HG03432 (cell line): ENCODE results near the gene HMOX2.
A peak's percentile ranks its signal among the peaks of the same experiment; 100 is the strongest.

Experiments
- ATAC-seq: cut with Tn5 transposase; IDR thresholded peaks from one replicate; pipeline ENCODE4 v1.9.1; 2021; ENCODE audit warnings: mild to moderate bottlenecking, moderate library complexity; ENCODE audit not compliant: unreplicated experiment

The HMOX2 gene, protein sequence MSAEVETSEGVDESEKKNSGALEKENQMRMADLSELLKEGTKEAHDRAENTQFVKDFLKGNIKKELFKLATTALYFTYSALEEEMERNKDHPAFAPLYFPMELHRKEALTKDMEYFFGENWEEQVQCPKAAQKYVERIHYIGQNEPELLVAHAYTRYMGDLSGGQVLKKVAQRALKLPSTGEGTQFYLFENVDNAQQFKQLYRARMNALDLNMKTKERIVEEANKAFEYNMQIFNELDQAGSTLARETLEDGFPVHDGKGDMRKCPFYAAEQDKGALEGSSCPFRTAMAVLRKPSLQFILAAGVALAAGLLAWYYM

DNA sequence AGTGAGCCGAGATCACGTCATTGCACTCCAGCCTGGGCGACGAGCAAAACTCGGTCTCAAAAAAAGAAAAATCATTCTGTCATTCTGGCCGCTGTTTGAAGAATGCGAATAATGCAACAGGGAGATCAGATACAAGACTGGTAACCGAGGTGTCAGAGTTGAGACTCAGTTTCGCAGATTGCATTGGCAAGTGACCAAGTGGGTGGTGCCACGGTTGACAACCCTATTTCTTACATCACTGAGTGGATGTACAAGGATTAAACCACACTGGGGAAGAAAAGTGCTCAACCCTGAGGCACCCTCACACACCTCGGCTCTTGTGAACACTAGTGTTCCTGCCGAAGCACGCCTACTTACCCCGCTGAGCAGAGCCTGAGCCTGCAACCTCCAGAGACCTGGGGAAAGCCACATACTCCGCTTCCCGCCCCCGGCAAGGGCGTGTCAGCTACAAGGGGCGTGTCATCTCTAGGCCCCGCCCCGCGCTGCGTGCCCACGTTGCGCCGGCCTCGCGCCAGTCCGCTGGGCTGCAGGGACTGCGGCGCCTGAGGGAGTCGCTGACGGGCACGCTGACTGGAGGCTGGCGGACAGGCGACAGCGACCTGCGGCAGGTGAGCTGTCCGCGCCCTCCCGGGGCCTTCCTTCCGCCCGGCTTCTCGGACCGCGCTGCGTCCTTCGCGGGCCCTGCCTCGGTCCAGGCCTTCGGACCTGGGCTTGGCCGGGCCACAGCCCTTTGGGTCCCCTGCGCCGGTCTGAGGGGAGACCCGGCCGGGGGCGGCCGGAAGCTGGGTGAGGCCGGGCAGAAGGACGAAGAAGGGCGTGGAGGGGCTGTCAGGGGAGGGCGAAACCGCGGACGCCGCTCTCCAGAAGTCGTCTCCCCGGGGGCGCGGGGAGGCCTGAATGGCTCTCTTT, at the start of gene HMOX2:
Gene HMOX2, plus strand, starts transcription at position 519 of the 909 bp plus-strand sequence. CDS start 29,127 bp downstream, outside the sequence.
- peak; percentile 88 for ATAC-seq

DNA sequence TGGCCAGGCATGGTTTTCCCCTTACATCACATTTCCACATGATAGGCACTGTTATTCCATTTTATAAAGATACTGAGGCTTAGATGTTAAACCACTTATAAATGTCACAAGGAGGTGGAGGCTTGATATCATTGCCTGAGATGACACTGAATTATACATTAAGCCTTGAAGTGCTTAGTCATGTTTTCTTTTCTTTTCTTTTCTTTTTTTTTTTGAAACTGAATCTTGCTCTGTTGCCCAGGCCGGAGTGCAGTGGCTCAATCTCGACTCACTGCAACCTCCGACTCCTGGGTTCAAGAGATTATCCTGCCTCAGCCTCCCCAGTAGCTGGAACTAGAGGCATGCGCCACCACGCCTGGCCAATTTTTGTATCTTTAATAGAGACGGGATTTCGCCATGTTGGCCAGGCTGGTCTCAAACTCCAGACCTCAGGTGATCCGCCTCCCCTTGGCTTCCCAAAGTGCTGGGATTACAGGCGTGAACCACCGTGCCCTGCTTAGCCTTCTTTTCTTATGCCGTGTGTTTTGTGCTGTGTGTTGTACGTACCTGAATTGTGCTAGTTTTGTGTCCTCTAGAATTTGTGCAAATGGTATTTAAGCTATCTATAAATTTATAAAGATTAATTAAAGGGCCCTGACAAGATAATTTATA, 49.4 kb upstream of the HMOX2 start:
- no peak for ATAC-seq

DNA sequence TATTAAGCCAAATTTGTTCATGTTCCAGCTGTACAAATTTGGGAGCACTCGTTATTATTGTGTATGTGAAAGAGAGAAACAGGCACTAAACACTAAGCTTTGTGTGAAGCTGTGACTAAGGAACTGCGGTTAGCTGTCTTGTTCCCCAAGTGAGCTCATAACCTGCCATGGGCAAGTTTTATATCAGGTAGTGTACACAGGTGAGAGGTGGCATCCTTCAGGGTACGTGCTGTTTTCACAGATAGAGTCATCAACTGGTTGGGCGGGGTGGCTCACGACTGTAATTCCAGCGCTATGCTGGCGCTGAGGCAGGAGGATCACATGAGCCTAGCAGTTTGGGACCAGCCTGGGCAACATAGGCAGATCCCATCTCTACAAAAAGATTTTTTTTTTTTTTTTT, 47.7 kb upstream of the HMOX2 start:
- no peak for ATAC-seq

DNA sequence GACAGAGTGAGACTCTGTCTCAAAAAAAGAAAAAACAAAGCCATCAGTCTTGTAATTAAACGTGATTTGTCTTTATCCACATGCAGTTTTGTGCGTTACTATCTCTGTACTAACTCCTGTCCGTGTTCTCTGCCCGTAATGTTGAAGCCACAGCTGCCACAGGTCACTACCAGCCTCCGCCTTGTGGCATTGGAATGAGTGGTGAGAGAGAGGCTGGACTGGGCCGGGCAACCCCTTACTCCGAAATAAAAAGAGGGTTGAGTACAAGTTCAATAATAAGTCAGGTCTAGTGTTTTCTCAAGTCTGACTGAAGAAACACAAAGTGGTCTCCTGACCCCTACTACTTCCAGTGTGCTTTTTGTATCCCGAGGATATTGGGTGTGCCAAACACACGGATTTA, 45.2 kb upstream of the HMOX2 start:
- ATAC-seq, result no peak

DNA sequence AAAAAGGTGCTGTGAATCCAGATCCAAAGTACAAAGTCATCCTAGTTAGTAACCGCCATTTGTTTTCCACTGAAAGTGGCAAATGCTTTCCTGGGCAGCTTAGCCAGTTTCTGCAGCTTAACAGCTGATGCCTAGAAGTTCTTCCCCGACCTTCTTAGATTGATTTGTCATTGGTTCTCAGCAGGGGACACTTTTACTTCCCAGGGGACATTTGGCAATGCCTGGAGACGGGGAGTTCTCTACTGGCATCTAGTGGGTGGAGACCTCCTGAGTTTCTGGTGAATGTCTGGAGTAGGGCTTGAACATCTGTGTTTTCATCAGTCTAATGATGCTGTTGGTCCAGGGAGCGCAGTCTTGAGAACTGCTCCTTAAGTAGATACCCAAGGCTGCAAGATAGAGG, 43.0 kb upstream of the HMOX2 start:
- no peak for ATAC-seq

DNA sequence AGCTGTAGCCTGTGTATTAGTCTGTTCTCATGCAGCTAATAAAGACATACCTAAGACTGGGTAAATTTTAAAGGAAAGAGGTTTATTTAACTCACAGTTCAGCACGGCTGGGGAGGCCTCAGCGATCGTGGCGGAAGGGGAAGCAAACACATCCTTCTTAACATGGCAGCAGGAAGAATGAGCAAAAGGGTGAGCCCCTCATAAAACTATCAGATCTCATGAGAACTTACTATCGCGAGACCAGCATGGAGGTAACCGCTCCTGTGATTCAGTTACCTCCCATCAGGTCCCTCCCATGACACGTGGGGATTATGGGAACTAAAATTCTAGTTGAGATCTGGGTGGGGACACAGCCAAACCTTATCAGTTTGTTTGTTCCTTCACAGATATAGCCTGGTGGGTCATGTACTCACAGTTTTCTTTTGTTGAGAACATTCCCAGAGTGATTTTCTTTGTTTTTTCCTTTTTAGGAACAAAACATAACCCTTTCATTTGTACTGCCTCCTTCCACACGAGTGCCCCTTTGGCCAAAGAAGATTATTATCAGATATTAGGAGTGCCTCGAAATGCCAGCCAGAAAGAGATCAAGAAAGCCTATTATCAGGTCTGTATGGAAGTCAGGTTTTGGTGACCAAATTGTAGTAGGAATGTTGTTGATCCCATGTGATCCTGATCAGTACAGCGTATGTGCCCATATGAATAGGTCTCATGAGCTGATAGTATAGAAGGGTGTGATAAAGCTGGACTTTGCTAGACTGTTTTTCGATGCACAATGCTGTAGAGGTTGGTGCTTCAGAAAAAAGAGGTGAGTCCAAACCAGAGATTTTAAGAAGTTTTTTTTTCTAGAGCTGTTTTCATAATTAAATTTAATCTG, 42.0 kb upstream of the HMOX2 start:
- ATAC-seq, result no peak

DNA sequence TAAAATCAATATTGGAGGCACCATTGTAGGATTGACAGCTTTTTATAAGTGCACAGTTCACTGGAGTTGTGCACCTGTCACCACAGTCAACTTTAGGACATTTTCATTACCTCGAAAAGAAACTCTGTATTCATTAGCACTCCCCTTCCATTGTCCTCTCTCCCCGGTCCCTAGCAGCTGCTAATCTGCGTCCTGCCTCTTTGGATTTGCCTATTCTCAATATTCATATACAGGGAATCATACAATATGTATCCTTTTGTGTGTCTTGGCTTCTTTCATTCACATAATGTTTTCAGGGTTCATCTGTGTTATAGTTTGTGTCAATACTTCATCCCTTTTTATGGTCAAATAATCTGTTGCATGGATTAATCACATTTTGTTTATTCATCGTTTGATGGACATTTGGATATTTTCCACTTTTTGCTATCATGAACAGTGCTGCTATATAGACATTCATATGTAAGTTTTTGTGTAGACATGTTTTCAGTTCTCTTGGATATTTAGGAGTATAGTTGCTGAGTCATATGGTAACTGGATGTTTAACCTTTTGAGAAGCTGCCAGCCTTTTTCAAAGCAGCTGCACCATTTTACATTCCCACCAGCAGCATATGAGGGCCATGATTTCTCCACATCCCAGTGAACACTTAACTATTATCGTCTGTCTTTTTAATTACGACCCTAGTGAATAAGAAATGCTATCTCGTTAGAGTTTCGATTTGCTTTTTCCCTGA, 40.7 kb upstream of the HMOX2 start:
- ATAC-seq, result no peak

DNA sequence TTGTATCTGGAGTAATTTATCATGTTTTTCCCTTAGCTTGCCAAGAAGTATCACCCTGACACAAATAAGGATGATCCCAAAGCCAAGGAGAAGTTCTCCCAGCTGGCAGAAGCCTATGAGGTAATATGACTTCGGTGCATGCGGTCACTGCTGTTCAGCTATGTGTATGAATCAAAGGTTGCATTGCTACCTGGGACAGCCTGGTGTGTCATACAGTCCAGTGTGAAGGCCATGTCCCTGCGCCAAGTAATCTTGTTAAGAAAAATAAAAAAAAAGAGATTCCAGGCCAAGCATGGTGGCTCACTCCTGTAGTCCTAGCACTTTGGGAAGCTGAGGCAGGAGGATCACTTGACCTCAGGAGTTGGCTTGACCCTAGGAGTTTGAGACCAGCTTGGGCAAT, 38.8 kb upstream of the HMOX2 start:
- no peak for ATAC-seq

DNA sequence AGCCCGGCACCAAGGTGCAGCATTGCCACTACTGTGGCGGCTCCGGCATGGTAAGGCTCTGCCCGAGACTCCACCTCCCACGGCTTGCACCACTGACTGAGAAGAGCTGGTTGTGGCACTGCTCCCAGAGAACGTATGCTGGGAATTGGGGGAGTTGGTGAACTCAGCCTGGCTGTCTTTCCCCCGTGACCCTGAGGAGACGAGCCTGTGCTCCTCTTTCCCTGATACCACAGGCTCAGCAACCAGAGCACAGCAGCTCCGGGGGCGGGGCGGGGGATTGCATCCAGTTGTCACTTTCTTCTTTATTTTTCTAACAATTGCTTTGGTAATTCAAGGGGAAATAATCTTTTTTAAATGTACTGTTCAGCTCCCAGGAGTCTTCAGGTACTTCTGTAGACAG, 33.8 kb upstream of the HMOX2 start:
- ATAC-seq, result no peak

DNA sequence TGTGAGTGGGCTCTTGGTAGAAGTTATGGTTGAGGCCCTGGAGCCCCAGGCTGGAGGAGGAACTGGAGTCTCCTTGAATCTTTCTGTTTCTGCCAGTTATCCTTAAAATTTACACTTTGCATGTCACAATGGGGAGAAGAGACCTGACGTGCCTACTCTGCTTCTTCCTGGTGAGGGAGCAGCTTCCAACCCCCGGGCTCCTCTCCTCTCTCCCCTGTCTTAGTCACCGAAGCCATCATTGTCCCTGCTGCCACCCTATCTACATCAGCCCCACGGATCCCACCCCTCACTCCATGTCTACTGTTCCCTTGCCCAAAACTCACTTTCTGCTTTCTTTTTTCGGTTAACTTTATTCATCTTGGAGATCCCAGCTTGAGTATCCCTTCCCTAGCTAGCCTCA, 32.9 kb upstream of the HMOX2 start:
- no peak for ATAC-seq

DNA sequence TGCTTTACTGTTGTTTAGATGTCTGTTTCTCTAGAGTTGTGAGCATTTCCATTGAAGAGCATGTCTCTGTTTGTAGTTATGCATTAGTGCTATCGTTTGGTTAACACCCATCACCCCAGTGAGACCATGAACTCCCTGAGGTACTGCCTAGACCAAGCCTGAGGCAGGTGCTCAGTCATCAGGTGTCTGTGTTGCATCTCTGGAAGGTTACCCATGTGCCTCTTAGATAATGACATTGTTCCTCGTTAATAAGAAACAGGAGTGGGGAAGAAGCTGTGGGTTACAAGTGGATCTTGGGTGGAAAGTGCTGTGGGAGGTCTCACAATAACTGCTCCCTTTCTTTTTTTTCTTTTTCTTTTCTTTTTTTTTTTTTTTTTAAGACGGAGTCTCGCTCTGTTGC, 32.2 kb upstream of the HMOX2 start:
- no peak for ATAC-seq

DNA sequence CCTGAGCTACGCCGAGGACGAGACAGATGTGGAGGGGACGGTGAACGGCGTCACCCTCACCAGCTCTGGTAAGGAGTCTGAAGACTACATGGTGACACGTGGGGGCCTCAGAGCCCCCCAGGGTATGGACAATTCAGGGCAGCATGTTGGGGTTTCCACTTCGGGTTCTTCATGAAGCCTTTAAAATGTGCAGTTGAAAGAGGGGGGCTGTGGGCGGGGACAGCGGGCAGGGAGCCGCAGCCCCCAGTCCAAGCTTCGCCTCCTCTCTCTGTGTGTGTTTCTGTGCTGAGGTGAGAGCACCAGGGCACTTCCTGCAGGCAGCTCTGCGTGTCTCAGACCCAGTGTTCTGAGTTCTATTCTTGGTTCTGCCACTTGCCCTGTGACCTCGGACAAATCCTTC, 25.8 kb upstream of the HMOX2 start:
- ATAC-seq, result no peak

DNA sequence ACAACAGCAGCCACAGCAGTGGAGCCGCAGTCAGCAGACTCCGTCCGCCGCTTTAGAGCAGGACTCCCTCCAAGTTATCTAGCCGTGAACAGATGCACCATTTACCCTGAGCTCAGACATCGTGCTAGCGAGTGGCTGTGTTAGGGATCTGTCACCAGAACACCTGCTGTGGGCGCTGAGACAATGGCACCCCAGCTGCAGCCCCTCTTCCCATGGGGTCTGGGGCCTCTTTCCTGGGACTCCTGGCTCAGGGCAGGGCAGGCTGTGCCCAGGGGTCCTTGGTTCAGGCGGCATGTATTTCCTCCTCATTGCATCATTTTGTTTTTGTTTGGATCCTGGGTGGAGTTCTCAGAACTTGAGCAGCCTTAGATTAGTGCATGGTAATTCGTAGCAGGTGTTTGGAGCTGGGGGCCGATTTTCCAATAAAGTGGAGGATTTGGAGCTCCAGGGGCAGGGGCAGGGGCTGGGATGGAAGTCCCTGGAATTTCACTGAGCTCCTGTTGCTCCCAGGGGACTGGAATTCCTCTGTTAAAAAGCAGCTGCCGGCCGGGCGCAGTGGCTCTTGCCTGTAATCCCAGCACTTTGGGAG, 25.2 kb upstream of the HMOX2 start:
- ATAC-seq, result no peak

DNA sequence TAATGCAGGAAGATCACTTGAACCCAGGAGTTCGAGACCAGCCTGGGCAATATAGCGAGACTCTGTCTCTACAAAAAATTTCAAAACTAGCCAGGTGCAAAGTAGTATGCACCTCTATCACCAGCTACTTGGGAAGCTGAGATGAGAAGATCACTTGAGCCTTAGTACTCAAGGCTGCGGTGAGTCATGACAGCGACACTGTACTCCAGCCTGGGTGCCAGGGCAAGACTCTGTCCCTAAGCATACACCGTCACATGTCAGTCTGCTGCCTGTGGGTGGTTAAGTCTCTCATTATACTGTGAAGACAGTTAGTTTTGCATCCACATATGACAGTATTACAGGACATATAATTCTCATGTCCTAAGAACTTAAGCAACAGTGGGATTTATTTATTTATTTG, 23.5 kb upstream of the HMOX2 start:
- no peak for ATAC-seq

DNA sequence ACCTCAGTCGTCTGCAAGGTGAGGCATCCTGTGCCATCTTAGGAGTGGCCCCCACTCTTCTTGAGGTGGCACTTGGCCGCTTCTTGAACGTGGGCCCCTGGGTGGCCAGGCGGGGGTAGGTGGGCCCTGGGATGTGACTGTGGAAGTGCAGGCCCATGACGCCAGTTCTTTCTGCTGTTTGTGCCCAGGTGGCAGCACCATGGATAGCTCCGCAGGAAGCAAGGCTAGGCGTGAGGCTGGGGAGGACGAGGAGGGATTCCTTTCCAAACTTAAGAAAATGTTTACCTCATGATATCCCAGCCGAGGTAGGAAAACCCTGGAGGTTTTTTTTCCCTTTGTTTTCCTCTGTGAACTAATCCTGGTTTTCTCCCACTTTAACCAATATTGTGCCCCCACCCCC, 21.6 kb upstream of the HMOX2 start:
- ATAC-seq, result no peak

DNA sequence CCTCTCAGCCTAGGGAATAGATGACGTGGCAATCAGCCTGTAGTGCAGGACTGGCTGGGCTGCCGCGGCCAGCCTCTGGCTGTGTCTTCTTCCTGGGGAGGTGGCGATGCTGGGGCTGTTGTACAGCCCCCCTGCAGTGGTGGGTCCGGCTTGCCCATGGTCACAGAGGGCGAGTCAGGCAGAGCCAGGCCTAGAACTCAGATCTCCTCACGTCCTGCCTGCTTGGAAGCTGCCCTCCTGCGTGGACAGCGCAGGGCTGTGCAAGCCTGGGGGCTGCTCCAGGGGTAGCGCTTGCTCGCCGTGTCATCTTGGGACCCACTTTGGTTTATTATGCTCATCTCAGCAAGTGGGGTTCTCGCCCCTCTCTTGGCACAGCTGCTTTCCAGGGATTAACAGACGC, 21.1 kb upstream of the HMOX2 start:
- ATAC-seq, result no peak

DNA sequence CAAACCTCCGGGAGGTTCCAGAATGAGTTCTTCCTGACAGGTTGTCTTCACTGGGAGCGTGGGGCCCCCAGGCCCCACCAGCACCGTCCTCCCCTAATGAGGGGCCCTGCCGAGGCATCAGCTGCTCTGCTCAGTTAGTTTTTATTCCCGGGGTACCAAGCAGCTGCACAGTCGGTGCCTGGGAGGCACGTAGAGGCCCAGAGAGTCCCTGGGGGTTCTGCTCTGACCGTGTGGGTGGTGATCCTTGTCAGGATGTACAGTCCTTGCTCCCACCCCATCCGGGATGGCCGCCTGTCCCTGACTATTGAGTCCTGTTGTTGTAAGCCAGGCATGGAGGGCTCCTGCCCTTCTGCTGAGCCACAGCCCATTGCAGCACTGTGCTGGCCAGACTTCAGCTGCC, 20.2 kb upstream of the HMOX2 start:
- ATAC-seq, result no peak

DNA sequence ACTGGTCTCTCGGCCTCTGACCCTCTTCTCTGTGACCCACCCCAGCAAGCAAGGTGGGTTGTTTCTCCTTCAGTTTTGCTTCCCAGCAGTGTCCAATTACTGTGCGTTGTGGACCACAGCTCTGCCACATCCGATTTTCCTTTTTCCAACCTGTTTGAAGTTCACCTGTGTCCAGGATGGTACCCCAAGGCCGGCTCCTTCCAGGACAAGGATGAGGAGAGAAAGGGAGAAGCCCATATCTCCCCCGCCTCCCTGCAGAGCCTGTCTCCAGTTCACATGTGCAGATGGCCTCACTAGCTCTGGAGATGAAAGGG, 15.3 kb upstream of the HMOX2 start:
- no peak for ATAC-seq

DNA sequence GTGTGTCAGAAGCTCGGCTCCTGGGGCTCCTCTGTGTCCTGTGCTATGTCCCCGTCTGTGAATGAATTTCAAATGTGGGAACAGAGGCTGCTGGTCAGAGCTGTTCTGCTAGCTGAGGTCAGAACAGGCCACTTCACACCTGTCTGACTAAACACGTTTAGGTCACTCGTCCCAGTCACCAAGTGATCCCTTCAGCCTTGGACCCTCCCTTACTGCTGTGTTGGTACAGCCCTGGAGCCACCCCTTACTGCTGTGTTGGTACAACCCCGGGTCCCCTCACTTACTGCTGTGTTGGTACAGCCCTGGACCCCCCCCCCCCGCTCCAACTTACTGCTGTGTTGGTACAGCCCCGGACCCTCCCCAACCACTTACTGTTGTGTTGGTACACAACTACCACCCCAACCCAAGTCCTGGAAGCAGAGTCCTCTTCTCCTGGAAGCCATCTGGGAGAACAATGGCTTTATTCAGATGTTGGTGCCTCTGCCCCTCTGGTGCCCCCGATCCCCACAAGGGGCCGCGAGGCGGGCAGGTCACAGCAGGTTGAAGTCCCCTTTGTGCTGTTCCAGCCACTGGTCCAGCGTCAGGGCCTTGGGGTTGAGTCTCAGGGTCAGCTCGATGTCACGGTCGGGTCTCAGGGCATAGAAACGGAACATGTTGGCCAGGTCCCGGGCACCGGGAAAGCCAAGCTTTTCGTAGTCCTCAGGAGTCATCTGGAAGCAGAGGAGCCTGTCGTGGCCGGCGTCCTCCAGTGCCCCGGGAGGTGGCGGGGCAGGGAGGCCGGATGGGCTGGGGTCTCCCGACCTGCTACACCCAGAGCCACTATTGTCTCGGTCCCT, 14.7 kb upstream of the HMOX2 start:
- ATAC-seq, result no peak
